ENCODE data around the gene GRIN2A. TPM values are rescaled to one million over a fixed set of nuclear protein-coding genes. Genes with fewer than 3 reads are reported as not detected.

Gene GRIN2A
- total and polyA plus RNA-seq, 2 donors (not counting 3 experiments of a cell fraction or from before 2014, with no cell fraction given), result not detected

- no peaks in the 10 kb centered on the region for H3K36me3 ChIP-seq (ENCODE audit: control insufficient read depth in 2 of 2, extremely low read depth in 1 of 2, insufficient read depth in 2 of 2, low read length in 2 of 2)
- H3K4me3 ChIP-seq (replicated peaks in 1 of 3; ENCODE audit: insufficient read depth in 1 of 3, low read depth in 1 of 3, low read length in 3 of 3), result no peak overlapping the region
- ChIA-PET POLR2A (no interaction called here), CTCF (interaction anchor here (1.4 kb wide), 1 partner anchor 1018 kb away, joined by 3 read pairs; no protein-coding TSS in a partner anchor)
- DNase-seq (ENCODE audit: low read depth, low spot score) (no peak), FAIRE-seq (no peak)
- dilution Hi-C loops (cut with MboI; ENCODE audit: extremely low pct_ligation_motif_present, low sequenced_read_pairs), result no loop called here
- no peak overlapping the region for H3K9ac ChIP-seq (replicated peaks; ENCODE audit: extremely low read depth, insufficient read depth, low read length)
- H2AFZ ChIP-seq (ENCODE audit: low read depth, low read length), result no peak overlapping the region
- no peak overlapping the region for H3K4me2 ChIP-seq (ENCODE audit: insufficient read depth, low read length)
- TF ChIP-seq CTCF (IDR thresholded peaks at IDR 0.05; ENCODE audit: extremely low read depth in 1 of 2, insufficient read depth in 1 of 2, low read depth in 1 of 2, low read length in 2 of 2) (no peak), POLR2AphosphoS5 (IDR thresholded peaks at IDR 0.05; ENCODE audit: insufficient read depth, low read depth, low read length) (no peak), FOS (IDR thresholded peaks at IDR 0.05; ENCODE audit: borderline replicate concordance, insufficient read depth, low read length) (no peak), GATA2 (IDR thresholded peaks at IDR 0.05; ENCODE audit: insufficient read depth, insufficient read length, low read depth, low read length) (no peak), POLR2A (IDR thresholded peaks at IDR 0.05; ENCODE audit: low read depth, low read length) (no peak), MYC (IDR thresholded peaks at IDR 0.05; ENCODE audit: low read depth, low read length) (no peak), EZH2 (IDR thresholded peaks at IDR 0.05; ENCODE audit: borderline replicate concordance, low read depth, low read length, severe bottlenecking) (no peak), JUN (IDR thresholded peaks at IDR 0.05; ENCODE audit: borderline replicate concordance, insufficient read depth, insufficient read length, low read depth) (no peak), MAX (IDR thresholded peaks at IDR 0.05; ENCODE audit: insufficient read depth, insufficient read length) (no peak)
- no peaks in the 10 kb centered on the region for H4K20me1 ChIP-seq (replicated peaks; ENCODE audit: control insufficient read depth, extremely low read depth, insufficient read depth, low read length)
- no TSS peak for BruUV-seq (replicated peaks)
- no peaks in the 10 kb centered on the region for H3K4me1 ChIP-seq (ENCODE audit: control insufficient read depth, extremely low read depth, insufficient read depth, low read length)
- intact Hi-C loops (cut with micrococcal nuclease), result no loop called here
- H3K9me3 ChIP-seq (replicated peaks; ENCODE audit: control insufficient read depth, insufficient read depth, low read length), result no peaks in the 10 kb centered on the region
- H3K27me3 ChIP-seq (ENCODE audit: control insufficient read depth in 2 of 2, insufficient read depth in 2 of 2, low read length in 2 of 2), result peaks cover 6 to 10% of the 10 kb centered on the region in 2 experiments
- H3K9me1 ChIP-seq (replicated peaks; ENCODE audit: control insufficient read depth, extremely low read depth, insufficient read depth, low read length), result no peaks in the 10 kb centered on the region
- H3K27ac ChIP-seq (ENCODE audit: insufficient read depth, low read depth, low read length), result no peak overlapping the region
- H3K79me2 ChIP-seq (ENCODE audit: control insufficient read depth, insufficient read depth, low read length), result no peaks in the 10 kb centered on the region
These were observed 3.7 kb downstream of the GRIN2A start for GRCh38 chr16:10178526-10178925.
